ENCODE measurements around the gene JMY. TPM values are rescaled to one million over a fixed set of nuclear protein-coding genes. Genes with fewer than 3 reads are reported as not detected.
A peak's percentile ranks its signal among the peaks of the same experiment; 100 is the strongest.

Gene JMY
- total and polyA plus RNA-seq, 4 donors = 2.0 to 33.6 (median 4.9) TPM

- peaks cover 5 to 15% (median 10%) of the 10 kb centered on the region in 4 donors for H3K36me3 ChIP-seq (ENCODE audit: control insufficient read depth in 4 of 4, insufficient read depth in 4 of 4, low read length in 4 of 4)
- H3K4me1 ChIP-seq (ENCODE audit: control insufficient read depth in 5 of 5, insufficient read depth in 5 of 5, low read length in 5 of 5) = peaks cover 0 to 10% (median 0%) of the 10 kb centered on the region in 5 donors
- no peak overlapping the region for H3K27ac ChIP-seq (ENCODE audit: low read depth in 1 of 2, low read length in 1 of 2)
- TF ChIP-seq CTCF (IDR thresholded peaks at IDR 0.05; ENCODE audit: control extremely low read depth, extremely low read depth) = no peak
- DNase-seq = peak; percentile 31 to 58 (median 48)
- ATAC-seq (ENCODE audit: insufficient read depth, low FRiP score) = peak; percentile 27
- H3K4me3 ChIP-seq = no peak overlapping the region
- WGBS, 2 donors = 73 to 74% methylated on average over 4 of the region's 4 CpGs
- no peaks in the 10 kb centered on the region for H3K9me3 ChIP-seq (ENCODE audit: control insufficient read depth in 4 of 4, insufficient read depth in 3 of 4, low read length in 3 of 4)
- no peaks in the 10 kb centered on the region for H3K27me3 ChIP-seq (ENCODE audit: control insufficient read depth in 3 of 3, insufficient read depth in 3 of 3, low read length in 2 of 3)
- H3K9ac ChIP-seq (ENCODE audit: insufficient read depth in 1 of 2, low read length in 2 of 2) = no peak overlapping the region
These were observed 61.7 kb downstream of the JMY start for GRCh38 chr5:79297661-79298060.

GRCh38 chr5:79301046-79301712 is 65.2 kb downstream of the JMY start:
- no peak overlapping the region for H3K9ac ChIP-seq (ENCODE audit: insufficient read depth in 1 of 2, low read length in 2 of 2)
- ATAC-seq (ENCODE audit: insufficient read depth, low FRiP score) = no peak
- 91 to 95% methylated on average over 4 of the region's 4 CpGs for WGBS, 2 donors
- H3K36me3 ChIP-seq (ENCODE audit: control insufficient read depth in 4 of 4, insufficient read depth in 4 of 4, low read length in 4 of 4) = peaks cover 5 to 17% (median 14%) of the 10 kb centered on the region in 4 donors
- TF ChIP-seq CTCF (IDR thresholded peaks at IDR 0.05; ENCODE audit: control extremely low read depth, extremely low read depth) = no peak
- peaks cover 0 to 10% (median 0%) of the 10 kb centered on the region in 5 donors for H3K4me1 ChIP-seq (ENCODE audit: control insufficient read depth in 5 of 5, insufficient read depth in 5 of 5, low read length in 5 of 5)
- H3K4me3 ChIP-seq = no peak overlapping the region
- no peak overlapping the region for H3K27ac ChIP-seq (ENCODE audit: low read depth in 1 of 2, low read length in 1 of 2)
- DNase-seq = no peak
- no peaks in the 10 kb centered on the region for H3K9me3 ChIP-seq (ENCODE audit: control insufficient read depth in 4 of 4, insufficient read depth in 3 of 4, low read length in 3 of 4)
- no peaks in the 10 kb centered on the region for H3K27me3 ChIP-seq (ENCODE audit: control insufficient read depth in 3 of 3, insufficient read depth in 3 of 3, low read length in 2 of 3)

- Histone ChIP-seq H3K9me3 (ENCODE audit: control insufficient read depth in 4 of 4, insufficient read depth in 3 of 4, low read length in 3 of 4) (no peaks in the 10 kb centered on the region), H3K4me3 (no peak overlapping the region), H3K4me1 (ENCODE audit: control insufficient read depth in 5 of 5, insufficient read depth in 5 of 5, low read length in 5 of 5) (peaks cover 0 to 8% (median 0%) of the 10 kb centered on the region in 5 donors), H3K27ac (ENCODE audit: low read depth in 1 of 2, low read length in 1 of 2) (no peak overlapping the region), H3K9ac (ENCODE audit: insufficient read depth in 1 of 2, low read length in 2 of 2) (no peak overlapping the region), H3K36me3 (ENCODE audit: control insufficient read depth in 4 of 4, insufficient read depth in 4 of 4, low read length in 4 of 4) (peaks cover 5 to 27% (median 15%) of the 10 kb centered on the region in 4 donors), H3K27me3 (ENCODE audit: control insufficient read depth in 3 of 3, insufficient read depth in 3 of 3, low read length in 2 of 3) (no peaks in the 10 kb centered on the region)
- 97 to 100% methylated on average over 1 of the region's 1 CpG for WGBS, 2 donors
- no peak for TF ChIP-seq CTCF (IDR thresholded peaks at IDR 0.05; ENCODE audit: control extremely low read depth, extremely low read depth)
- ATAC-seq (ENCODE audit: insufficient read depth, low FRiP score) = no peak
- no peak for DNase-seq
These were observed 66.5 kb downstream of the JMY start for GRCh38 chr5:79302454-79302853.

Measured in lung (tissue), 12 donors.